CD1c-positive myeloid dendritic cell (primary cell): ENCODE measurements around the gene CDC42EP5.

ENCODE experiments used
- DNase-seq: peaks from one replicate; pipeline ENCODE4 v3.0.0-alpha.2; 2016; ENCODE audit errors: extremely low spot score

CDC42EP5 gene

DNA sequence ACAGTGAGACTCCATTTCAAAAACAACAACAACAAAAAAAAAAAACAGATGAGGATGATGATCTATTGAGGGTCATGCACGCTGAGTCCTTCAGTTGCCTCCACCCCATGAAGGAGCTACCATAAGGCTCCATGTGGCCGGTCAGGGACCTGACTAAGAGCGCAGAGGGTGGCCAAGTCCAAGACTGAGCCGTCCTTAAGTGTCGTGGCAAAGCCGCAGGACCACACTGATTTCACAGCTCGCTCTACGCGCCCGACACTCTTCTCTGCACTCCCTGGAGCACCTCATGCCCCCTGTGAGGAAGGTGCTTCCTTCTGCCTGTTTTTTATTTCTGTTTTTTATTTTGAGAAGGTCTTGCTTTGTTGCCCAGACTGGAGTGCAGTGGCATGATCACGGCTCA is 45.5 kb downstream of the CDC42EP5 start:
- no peak for DNase-seq

DNA sequence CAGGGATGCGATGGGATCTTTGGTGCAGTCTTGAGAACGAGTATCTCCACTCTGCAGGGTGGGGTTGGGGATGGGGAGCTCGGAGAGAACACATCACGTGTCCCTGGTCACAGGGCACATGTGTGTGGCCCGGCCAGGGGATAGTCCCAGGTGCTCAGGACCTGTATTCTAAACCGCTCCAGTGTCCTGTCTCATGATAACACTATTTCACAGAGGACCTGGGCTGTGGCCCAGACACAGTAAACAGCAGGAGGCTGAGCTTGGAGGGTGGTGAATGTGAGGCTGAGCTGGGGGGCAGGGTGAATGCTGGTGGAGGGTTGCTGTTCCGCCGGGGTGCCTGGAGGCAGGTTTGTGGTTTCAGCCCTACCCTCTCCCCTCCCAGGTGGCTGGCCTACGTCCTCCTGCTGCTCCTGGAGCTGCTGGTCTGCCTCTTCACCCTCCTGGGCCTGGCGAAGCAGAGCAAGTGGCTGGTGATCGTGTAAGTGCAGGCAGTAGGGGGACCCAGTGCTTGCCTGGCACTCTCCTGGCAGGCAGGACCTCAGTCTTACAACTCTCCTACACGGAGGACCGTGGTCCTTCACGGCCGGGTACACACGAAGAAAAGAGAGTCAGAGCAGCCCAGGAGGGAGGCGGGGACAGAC is 46.7 kb downstream of the CDC42EP5 start:
- DNase-seq, result no peak

DNA sequence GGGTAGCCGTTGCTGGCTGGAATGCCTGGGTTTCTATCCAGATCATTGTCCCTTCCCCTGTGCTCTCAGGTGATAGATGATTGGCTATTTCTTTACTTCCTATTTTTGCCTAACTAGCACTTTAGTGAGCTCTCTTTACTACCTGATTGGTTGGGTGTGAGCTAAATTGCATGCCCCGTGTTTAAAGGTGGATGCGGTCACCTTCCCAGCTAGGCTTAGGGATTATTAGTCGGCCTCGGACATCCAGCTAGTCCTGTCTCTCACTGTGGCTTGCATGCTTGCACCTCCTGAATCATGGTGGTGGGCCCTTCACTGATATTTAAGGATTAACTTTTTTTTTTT is 47.7 kb downstream of the CDC42EP5 start:
- no peak for DNase-seq

DNA sequence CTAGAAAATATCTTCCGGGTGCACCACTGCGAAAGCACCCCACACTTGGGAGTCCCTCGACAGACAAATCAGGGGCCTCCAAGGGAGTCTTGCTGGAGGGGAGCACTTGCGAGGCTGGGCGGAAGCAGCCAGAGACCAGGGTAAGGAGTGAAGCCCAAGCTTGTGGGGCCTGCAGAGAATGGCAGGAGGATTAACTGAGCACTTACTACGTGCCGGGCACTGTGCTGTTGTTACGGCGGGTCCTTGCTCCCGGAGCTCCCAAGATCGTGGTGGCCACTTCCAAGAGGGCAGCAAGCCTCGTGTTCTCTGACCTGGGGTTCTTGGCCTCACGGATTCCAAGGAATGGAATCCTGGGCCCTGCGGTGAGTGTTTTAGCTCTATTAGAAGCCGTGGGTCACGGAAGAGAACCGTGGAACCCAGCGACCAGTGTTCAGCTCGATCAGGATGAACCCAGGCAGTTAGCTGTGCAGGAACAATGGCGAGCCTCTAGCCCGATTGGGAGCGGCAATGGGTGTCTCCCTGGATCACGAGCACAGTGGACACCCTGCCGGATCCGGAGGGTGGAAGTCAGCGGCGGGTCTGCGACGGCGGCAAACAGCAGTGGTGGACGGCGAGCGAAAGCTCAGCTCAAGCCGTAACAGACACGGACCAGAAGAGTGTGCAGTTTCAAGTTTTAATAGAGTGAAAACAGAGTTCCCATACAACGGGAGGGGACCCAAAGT is 48.3 kb downstream of the CDC42EP5 start:
- DNase-seq, result no peak

DNA sequence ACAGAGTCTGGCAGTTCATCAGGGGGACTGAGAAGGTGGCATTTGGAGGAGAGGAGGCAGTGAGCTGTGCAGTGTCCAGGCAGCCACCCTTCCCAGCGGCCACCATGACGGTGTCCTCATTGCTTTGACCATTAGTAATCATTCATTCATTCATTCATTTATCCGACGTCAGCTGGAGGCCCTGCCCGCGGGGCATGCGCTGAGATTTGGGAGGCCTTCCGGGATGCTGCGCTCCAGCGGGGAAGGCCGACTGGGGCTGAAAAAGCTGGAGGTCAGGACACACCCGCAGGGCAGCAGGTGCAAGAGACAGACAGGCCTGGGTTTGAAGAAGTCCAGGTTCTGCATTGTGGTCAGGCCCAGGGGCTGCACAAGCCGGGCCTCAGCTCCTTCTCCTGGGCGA is 48.9 kb downstream of the CDC42EP5 start:
- no peak for DNase-seq

DNA sequence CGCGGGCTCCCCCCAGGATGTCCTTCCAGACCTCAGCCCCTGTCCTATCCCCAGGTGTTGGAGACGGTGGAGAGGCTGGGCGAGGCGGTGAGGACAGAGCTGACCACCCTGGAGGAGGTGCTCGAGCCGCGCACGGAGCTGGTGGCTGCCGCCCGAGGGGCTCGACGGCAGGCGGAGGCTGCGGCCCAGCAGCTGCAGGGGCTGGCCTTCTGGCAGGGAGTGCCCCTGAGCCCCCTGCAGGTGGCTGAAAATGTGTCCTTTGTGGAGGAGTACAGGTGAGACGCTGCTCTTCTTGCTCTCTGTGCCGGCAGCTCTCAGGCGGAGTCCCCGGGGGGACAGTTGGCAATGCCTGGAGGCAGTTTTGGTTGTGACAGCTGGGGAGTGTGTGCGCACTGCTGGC is 51.0 kb downstream of the CDC42EP5 start:
- no peak for DNase-seq

DNA sequence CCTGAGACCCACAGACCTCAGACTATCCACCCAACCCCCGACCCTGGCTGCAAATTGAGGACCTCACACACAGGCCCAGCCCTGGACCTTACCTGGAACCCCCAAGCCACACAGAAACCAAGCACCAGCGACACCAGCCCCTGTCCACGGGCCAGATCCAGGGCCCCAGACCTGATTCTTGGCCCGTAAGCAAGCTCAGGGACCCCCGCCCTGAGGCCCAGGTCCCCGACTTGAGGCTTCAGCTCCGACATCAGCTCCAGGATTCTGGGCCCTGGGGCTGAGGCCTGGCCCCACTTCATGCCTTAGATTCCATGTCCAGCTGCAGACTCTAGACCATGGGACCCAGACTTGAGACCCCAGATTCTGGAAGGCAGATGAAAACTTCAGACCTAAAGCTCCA is 51.6 kb downstream of the CDC42EP5 start:
- DNase-seq, result no peak

DNA sequence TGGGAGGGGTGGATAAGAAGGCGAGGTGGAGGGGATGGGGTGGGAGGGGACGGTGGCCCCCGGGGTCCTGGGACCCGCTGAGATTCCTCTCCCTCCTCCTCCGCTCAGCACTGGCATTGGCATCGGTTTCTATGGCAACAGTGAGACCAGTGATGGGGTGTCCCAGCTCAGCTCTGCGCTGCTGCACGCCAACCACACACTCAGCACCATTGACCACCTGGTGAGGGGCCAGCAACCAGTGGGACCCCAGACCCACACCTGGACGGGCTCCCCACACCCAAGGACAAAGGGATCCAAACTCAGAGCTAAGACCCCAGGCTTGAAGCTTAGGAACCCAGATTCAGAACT is 52.0 kb downstream of the CDC42EP5 start:
- no peak for DNase-seq

DNA sequence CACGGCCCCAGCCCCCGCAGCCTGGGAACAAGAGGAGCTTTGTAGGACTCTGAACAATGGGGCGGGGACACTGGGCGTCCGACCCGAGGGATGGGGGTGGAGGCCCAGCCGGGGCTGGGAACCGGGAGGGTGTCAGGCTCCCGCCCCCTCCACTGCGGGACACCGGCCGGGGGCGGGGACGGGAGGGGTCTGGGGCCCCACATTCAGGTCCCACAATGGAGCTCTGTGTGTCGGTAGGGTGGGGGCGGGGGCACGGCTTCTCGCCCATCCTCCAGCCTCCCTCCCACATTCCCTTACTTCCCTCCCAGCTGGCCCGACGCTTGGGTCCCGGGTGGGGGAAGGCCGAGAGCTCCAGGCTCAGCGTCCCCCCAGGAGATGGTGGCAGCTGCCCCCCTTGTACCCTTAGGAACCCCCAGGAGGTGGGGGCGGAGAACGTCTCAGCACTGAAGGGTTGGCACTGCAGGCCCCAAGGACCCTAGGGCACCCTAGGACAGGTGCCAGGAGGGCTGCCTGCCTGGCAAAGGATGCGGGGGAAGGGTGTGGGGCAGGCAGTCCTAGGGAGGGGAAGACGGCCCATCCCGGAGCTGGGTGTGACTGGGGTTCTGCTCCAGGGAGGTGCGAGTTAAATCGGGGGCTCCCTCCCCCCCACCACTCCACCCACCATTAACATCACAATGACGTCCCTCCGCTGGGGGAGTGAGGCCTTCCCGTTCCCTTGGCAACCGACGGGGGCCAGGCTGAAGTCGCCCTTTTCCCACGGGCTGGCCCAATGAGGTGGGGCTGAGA is 52.5 kb downstream of the CDC42EP5 start:
- DNase-seq, result no peak

DNA sequence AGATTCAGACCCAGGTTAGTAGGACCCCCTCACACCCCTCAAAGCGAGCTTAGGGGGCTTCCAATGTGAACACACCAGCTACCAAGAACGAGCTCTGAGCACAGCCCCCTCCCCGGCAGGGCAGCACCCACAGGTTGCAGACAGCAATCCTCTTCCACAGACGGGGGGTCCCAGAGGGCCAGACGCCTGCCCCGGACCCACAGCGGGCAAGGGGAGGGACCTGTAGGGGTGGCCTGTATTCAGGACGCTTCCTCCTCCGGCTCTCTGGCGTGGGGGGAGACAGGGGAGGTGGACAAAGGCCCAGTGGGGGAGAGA is 53.1 kb downstream of the CDC42EP5 start:
- DNase-seq, result no peak

DNA sequence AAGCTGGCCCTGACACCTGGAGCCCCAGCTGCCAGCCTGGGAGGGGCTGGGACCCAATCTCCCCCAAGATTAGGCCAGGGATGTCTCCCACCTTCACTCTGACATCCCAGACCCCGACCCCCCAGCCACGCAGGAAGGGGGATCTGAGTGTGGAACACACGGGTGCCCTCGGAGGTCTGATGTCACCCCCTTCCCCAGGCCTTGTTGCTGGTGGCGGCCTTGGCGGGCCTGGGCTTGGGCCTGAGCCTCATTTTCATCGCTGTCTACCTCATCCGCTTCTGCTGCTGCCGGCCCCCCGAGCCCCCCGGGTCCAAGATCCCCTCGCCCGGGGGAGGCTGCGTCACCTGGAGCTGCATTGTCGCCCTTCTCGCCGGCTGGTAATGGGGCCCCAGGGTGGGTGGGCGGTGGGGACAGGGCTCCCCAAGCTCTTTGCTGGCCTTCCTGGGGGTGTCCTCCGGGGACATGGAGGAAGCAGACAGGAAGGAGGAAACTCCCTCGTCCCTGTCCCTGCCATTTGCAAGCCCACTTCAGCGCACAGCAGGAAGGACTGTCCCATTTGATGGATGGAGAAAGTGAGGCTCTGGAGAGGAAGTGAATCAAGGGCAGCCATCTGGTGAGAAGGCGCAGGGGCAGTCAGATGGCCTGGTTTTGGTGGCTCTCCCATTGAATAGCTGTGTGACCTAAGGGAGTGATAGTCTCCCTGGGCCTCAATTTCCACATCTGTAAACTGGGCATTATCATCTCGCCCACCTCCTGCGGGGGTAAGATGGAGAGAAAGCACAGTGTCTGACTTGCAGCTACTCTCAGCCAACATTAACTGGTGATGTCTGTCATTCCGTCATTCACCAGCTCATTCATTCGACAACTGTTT is 53.9 kb downstream of the CDC42EP5 start:
- DNase-seq, result no peak

DNA sequence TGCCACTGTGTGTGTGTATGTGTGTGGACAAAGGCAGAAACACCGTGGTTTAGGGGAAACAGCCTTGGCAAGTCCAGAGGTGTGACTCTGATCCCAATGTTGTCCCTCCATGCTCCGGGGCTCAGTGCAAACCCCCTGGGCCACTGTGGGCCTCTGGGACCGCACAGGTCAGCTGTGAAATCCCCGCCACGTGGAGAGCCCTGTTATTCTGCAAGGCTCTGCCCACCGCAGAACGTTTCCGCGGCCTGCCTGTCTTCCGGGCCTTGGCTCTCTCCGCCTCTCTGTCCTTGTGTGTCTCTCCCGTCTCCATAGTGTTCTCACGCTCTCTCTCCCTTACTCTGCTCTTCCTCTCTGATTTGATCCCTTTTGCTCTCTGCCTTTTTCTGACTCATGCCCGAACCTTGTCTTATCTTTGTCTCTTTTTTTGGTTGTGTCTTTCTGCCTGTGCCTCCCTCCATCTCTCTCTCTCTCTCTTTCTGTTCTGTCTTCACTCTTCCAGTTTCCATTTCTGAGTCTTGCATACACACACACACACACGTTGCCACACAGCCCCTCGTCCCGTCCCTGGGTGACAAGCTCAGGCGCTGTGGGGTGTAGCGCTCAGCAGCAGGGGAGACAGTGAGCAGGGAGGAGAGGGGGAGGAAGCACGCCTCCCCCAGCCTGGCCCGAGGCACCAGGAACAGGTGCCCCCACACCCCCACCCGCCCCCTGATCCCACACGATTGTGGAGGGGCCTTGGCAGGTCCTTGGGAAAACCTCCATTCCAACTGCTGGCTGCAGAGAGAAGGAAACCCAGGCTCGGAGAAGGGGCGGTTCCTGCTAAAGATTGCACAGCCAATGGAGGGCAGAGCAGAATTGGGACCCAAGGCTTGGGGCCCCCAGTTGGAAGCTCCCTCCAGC is 54.8 kb downstream of the CDC42EP5 start:
- no peak for DNase-seq

DNA sequence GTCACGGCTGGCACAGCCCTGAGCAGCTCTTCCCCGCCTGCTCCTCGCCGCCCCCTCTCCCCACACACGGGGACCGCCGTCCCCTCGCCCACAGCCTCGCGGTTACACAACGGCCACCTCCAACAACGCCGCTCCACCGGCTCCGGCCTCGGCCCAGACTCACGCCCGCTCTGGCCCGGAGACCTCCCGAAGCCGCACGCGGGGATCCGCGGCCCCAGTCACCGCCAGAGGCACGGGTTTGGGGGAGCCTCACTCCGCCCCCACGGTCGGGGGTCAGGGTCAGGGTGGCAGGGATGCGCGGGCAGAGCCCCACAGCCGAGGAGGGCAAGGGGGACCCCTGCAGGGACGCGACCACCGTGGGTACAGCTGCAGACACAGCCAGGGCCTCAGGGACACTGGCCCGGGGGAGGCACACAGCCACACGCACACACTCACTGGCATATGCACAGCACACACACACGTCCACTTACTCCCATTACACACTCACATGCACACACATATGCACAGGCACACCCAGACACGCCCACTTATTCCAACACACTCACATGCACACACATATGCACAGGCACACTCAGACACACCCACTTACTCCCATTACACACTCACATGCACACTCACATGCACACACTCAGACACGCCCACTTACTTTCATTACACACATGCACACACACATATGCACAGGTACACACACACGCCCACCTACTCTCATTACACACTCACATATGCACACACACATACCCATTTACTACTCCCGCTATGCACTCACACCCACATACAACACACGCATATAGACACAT is 56.2 kb downstream of the CDC42EP5 start:
- no peak for DNase-seq

DNA sequence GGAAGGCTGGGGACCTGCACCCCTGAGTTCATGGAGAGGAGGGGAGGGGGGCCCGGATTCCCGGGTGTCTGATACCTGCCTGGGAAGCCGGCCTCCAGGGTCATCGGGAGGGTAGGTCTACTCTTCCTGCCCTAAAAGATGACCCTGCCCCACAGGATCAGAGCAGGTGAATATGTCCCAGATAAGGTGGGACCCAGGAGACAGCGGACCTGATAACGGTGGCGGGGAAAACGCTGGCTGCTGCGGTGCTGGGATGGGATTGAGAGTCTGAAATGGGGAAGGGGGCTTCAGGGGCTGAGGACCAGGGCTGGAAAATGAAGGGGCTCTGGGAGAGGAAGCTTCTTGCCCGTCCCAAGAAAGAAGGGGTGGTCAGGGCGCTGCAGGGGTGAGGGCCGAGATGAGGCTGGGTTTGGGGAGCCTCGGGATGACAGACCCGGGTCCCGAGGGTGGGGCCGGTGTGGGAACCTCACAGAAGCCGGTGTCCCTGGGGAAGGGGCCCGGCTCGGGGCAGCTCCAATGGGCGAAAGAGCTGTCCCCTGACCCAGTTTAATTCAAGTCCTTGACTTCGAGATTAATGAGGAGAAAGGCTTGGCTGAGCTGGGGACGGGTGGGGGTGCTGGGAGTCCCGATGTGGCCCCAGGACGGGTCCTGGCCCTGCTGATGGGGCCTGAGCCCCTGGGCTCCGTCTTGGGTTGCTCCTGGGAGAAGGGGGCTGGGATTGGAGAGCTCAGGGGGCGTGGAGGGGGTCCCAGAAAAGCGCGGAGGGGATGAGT is 57.0 kb downstream of the CDC42EP5 start:
- no peak for DNase-seq

DNA sequence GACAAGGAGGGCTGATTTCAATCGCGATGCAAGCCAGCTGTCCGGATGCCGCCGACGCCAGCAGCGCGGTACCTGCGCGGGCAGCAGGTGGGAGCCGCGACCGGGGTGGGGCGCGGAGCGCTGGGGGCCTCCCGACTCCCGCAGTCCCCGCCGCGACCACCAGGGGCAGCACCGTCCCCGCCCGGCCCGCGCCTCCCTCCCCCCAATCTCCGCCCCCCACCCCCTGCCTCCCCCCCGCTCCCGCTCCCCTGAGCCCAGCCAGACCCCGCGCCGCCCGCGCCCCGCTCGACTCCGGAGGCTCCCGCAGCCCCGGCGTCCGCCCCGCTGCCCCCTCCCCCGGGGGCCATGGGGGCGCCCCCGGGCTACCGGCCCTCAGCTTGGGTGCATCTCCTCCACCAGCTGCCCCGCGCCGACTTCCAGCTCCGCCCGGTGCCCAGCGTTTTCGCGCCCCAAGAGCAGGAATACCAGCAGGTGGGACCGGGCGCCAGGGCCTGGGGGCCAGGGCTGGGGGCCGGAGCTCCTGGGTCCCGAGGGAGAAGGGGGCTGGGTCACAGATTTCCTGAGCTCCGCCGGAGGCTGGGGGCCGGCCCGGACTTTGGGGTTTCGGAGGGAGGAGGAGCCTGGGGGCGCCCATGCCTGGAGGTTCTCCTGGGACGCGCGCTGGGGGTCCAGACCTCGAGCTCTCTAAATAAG is 57.7 kb downstream of the CDC42EP5 start, which contains the start of gene TTYH1:
Gene TTYH1 (plus strand): TSS at position 257 of the 693 bp plus-strand sequence. CDS start 89 bp downstream, at position 346.
- DNase-seq, result no peak
